NCI-H2196 treated with DMSO at 0.1 percent for 48 hours (cell line): ENCODE measurements around the gene CUTC.
"Not testable (repeated sequence)": the region's sequence is repeated elsewhere in the genome, so short reads cannot be mapped to it uniquely, and the experiment has no call there.

Experiments
- DNase-seq: peaks from one replicate; lab custom pipeline; 2025; ENCODE audit not compliant: unreplicated experiment; lab: John Stamatoyannopoulos, UW

The CUTC gene, protein sequence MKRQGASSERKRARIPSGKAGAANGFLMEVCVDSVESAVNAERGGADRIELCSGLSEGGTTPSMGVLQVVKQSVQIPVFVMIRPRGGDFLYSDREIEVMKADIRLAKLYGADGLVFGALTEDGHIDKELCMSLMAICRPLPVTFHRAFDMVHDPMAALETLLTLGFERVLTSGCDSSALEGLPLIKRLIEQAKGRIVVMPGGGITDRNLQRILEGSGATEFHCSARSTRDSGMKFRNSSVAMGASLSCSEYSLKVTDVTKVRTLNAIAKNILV

DNA sequence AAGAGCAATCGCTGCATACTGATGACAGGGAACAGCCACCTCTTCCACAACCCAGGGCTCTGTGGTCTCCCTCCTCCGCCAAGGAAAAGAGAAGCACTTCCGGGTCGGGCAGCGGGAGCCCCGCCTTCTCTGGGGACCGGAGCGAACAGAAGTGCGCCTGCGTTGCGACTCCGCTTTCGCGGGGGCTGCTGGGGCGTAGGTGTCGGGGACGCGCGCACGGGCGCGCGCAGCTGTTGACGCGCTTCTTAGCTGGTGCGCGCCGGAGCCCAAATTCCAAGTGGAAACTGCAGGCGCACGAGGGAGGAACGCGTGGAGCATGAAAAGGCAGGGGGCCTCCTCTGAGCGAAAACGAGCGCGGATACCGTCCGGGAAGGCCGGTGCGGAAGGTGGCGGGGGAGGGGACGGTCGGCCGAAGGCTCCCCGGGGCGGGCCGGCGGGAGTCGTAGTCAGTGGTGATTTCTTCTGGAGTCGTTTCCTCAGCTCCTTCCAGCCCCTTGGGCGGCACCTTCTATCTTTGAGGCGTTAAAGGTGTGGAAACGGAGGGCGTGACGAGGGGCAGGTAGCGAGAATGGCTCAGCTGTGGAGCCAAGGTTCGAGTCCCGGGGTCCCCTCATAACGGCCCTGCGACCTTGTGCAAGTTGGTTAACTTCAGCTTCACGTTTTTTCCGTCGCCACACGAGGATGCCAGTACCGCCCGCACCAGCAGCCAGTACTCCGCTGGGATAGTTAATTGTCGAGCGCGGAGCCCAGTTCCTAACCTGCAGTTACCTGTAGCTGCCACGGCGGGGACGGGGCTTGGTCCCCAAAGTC, at the start of gene CUTC, which contains the start of gene COX15:
Gene CUTC (plus strand): TSS at position 202 of the 810 bp plus-strand sequence. CDS start 115 bp downstream, at position 317.
Gene COX15 (minus strand): TSS at position 95 of the 810 bp plus-strand sequence. CDS start 78 bp downstream, at position 17.
- DNase-seq: peak; percentile 77

DNA sequence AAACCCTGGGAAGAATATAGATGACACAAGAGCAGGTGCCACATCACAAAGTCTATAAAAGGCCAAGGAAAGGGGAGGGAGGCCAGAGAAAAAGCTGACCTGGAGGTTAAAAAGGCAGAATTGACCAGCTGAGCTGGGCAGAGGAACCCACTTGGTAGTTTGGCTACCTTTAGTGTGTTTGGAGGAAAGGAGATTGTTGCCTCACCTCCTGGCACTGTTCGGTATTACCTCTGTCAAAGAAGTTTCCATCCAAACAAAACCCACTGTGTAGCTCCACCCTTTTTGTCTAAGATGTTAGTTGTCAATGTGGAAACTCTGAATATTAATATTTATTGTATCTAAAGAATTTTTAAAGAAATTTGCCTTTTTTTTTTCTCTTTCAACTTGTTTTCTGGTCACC, 49.3 kb upstream of the CUTC start:
- no peak for DNase-seq

DNA sequence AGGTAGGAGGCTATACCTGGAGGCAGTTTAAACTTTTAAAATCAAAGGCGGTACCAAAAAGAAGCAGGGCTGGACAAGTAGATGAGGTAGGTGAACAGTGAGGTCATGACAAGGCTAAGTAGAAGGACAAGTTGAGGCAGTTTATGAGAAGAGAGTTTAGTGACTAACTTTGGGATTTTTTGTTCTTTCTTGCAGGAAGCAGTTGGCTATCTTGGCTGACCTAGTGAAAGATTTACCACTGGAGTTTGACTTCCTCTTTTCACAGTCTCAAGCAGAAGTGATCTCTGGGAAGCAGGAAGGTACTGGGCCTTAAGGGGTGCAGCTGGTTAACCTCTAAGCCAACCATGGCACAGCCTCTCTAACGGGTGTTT, 46.5 kb upstream of the CUTC start:
- no peak for DNase-seq

DNA sequence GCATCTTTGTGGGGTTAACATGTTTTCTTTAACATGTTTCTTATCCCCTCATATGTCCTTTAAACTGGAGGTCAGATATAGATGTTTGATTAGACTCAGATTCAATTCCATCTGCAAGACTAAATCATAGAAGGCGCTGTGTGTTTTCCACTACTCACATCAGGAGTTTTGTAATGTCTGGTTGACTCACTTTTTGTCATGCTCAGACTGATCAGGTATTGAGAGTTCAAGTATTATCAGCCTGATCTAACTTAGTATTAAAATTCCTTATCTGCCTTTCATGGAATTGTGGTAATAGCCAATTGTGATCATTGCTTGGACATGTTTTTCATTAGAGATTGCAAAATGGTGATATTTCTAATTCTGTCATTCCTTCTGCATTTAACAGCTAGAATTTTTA, 42.6 kb upstream of the CUTC start:
- DNase-seq: no peak

DNA sequence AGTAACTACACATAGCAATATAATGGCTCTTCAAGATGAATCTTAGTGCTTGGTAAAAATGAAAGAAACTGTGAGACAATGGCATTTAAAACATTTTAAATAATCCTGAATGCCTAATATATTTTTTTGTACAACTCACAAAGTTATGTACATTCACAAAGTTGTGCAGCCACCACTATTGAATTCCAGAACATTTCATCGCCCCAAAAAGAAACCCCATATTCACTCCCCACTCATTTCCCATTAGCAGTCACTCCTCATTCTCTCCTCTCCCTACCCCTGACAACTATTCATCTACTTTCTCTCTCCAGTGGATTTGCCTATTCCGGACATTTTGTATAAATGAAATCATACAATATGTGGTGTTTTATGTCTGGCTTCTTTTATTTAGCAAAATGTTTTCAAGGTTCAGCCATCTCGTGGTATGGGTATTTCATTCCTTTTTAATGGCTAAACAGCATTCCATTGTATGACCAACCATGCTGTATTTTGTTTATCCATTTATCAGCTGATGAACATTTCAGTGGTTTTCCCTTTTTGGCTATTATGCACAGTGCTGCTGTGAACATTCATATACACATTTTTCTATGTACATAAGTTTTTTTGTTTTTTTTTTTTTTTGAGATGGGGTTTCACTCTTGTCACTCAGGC, 38.0 kb upstream of the CUTC start:
- no peak for DNase-seq

DNA sequence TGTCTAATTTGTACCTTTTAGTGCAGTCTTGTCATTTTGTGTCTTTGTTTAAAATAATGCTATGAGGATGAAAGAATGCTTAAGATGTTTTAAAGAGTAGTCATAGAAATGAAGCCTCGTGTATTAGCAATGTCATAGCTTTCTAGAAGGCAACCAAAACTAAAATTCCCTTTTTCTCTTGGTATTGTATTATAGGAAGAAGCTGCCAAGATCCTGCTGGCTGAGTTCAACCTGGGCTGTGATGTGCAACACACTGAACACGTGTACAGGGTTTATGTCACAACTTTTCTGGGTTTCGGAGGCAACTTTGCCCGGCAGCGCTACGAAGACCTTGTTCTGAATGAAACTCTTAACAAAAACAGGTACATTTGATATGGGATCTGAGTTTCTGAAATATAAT, 36.3 kb upstream of the CUTC start:
- DNase-seq: no peak

DNA sequence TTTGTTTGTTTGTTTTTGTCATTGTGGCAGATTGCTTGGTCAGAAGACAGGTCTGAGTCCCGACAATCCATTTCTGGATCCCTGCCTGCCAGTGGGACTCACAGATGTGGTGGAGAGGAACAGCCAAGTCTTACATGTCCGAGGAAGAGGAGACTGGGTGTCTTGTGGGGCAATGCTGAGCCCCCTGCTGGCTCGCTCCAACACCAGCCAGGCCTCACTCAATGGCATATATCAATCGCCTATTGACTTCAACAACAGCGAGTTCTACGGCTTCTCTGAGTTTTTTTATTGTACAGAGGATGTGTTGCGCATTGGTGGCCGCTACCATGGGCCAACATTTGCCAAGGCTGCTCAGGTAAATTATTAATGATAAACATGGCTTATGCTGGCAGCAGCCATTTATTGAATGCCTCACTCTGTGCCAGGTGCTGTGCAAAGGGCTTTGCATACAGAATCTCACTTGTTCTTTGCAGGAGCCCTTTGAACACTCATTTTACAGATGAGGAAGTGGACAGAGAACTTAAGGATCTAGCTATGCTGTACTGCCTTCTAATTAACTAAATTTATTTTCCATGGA, 33.4 kb upstream of the CUTC start:
- DNase-seq: no peak

DNA sequence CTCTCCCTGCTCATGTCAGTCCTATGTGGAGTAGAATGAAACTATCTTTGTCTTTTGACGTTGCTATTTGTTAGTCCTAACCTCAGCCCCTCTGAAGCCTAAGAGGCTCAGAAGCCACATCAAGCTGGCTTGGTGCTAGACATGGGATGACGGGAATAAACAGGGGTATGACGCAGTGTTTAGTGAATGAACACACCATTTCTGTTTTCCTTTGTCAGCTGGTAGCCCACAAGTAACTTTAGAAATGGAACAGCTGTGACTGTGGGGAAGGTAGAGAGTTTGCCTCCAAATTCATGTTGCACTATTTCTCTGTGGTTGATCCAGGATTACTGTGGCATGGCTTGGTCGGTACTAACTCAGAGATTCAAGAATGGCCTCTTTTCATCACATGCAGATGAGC, 31.4 kb upstream of the CUTC start:
- no peak for DNase-seq

DNA sequence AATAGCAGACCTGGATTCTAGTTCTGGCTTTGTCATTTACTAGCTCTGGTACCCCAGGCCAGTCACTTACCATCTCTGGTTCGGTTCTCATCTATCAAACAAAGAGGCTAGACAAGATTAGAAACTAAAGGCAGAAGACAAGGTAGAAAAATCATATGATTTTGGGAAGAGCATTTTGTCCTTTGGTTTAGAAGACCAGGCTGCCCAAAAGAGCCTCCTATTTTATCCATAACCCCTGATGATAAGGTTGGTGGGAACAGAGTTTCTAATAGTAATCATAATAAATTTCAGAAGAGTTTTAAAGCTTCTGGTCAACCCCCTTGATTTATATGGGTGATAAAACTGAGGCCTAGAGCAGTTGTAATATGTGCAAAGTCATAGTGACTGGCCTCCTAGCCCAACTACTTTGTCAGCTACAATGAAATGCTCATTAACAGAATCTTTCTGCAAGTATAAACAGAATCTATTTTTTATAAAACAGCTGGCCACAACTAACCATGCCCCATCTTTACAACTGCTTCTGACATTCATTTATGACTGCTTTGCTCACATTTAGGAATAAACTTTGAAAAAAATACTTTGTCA, 23.5 kb upstream of the CUTC start:
- DNase-seq: no peak

DNA sequence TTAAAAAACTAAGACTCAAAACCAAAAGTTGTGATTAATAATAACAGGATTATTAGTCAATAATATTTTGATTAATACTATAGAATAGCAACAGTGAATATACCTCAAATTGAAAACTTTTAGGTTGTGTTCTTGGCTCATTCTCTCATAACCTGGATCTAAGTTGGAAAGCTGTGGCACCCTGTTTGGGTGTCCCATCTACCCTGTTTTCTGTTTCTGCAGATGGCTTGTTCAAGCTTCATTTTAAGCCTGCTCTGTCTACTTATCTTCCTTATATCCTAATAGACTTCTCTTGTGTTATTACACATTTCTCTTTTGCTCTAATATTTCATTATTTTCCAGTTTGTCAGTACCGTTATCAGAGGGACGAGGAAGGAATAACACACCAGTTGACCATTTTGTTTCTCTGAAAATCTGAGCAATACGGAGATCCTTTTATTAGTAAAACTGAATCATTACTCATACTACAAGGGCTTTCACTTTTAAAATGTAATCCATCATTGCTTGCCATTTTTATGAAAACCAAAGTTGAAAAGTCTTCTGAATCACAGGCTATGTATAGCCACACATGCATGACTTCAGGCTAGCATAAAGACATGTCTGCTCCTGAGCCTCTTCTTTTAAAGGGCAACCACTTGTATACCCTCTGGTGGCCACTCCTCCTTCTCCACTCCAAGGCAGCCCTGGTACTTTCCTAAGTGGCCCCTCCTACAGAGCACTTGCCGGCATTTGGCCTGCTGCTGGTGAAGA, 22.4 kb upstream of the CUTC start:
- DNase-seq: no peak

DNA sequence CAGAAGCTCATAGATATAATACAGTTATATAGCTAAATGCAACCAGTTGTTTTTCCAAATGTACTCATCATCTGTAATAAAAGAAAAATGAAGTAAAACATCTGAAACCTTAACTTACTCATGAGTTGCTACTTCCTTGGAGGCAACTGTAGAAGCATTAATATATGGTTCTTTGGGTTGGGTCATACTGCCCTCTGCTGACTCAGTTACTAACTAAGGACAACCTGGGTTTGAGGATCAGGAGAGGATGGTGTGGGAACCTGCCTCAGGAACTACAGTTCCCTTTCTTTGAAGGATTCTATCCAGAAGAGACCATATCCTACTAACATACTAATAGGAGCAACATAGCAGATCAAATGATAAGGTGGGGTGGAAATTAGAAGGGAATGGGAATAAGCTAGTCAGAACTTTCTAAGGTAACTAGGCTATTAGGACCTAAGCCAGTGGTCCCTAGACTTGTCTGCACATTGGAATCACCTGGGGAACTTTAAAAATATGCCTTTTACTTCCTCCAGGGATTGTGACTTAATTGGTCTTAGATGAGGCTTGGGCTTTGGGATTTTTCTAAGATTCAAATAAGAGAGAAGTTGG, 20.8 kb upstream of the CUTC start:
- no peak for DNase-seq

DNA sequence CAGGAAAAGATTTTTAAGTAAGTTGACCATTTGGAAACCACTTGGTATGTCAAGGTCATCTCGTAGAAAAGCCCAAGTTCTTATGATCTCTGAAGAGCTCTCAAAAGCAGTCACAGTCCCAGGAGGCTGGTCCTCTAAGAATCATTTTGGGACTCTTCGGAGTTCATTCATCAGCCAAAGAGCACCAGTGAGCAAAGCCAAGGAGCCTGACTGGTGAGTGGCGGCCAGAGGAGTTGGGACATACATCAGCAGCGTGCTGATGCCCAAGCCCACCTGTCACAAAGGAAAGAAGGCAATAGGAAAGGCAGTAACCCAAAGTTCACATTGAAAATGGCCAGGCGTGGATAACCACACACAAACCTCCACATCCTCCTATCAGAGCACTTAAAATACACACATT, 17.6 kb upstream of the CUTC start:
- no peak for DNase-seq

DNA sequence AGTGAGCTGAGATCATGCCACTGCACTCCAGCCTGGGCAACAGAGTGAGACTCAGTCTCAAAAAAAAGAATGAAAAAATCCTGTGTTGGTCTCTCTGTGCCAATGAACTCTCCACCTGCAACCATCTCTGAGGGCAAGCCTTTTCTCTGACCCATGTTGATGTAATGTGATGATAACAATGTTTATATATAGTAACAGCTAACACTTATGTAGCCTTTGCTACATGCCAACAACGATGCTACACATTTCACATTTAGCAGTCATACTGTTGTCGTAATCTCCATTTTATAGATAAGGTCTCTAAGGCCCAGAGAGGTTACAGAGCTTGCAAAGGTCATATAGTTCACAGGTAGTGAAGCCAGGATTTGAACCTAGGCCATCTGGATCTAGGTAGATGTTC, 11.6 kb upstream of the CUTC start:
- DNase-seq: no peak

DNA sequence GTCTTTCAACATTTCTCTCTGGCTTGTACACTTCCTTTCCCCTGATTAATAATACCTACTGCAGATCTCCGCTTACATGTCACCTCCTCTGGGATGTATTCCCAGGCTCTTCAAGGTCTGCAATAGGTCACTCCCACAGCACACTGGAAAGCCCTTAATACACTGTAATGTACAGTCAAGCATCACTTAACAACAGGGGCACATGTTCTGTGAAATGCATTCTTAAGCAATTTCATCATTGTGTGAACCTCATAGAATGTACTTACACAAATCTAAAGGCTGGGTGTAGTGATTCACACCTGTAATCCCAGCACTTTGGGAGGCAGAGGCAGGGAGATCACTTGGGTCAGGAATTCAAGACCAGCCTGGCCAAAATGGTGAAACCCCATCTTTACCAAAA, 2.0 kb upstream of the CUTC start:
- no peak for DNase-seq

DNA sequence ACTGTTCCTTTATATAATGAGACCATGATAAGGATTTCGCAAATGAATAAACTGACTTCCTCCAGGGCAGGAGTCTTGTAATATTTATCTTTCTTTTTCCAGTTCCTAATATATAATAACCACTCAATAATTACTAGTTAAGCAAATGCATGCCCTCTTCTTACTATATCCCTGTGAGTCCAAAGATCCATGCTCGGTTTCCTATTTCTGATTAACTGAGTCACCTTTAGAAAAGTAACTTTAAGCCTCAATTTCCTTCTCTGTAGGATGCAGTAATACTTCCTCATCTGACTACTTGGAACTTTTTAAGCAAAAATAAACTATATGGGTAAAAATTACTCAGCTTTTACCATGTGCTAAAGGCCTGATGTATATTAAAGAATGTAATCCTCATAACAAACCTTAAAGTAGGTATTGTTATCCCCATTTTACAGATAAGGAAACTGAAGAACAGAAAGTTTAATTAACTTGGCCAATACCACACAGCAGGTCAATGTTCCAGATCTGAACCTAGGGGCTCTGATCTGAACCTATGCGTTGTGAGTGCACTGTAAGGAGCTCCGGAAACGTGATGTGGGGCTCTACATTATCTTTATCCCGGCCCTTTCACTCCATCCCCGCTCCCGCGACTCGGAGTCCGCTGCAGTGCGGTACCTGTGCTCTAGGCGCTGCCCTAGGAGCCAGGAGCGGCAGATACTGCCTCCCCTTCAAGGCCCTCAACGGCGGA, 565 bp upstream of the CUTC start:
- no peak for DNase-seq

DNA sequence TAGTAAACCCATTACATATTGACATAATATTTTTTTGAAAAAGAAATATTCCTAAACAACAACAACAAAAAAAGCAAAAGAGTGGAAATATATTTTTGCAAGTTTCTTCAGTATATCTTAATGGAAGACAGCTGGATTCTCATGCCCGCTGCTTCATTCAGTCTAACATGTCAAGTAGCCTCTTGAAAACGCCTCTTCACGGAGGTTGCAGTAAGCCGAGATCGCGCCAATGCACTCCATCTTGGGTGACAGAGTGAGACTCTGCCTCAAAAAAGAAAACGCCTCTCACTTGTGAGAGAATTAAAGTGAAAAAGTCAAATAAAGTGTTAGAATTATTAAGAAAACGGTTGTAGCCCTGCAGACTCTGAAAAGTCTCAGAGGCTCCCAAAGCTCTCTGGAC, 1.3 kb downstream of the CUTC start:
- DNase-seq: no peak

DNA sequence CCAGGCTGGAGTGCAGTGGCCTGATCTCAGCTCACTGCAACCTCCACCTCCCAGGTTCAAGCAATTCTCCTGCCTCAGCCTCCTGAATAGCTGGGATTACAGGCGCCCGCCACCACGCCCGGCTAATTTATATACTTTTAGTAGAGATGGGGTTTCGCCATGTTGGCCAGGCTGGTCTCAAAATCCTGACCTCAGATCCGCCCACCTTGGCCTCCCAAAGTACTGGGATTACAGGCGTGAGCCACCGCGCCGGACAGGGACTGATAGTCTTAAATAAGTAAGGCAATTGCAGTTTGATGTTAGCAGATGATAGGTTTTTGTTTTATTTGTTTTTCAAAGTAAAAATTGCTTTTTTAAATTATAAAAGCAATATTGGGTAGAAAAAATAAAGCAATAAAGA, 2.1 kb downstream of the CUTC start:
- DNase-seq: not testable (repeated sequence)

DNA sequence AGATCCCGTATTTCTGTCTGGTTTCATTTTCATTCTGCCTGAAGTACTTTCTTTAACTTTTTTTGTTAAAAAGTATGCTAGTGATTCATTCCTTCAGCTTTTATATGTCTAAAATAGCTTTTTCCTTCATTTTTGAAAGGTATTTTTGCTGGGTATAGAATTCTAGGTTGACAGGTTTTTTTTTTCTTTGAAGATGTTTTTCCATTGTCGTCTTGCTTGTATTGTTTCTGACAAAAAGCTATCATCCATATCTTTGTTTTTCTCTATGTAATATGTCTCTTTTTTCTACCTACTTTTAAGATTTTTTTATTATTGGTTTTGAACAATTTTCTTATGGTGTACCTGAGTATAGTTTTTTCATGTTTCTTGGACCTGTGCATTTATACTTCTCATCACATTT, 8.2 kb downstream of the CUTC start:
- DNase-seq: no peak

DNA sequence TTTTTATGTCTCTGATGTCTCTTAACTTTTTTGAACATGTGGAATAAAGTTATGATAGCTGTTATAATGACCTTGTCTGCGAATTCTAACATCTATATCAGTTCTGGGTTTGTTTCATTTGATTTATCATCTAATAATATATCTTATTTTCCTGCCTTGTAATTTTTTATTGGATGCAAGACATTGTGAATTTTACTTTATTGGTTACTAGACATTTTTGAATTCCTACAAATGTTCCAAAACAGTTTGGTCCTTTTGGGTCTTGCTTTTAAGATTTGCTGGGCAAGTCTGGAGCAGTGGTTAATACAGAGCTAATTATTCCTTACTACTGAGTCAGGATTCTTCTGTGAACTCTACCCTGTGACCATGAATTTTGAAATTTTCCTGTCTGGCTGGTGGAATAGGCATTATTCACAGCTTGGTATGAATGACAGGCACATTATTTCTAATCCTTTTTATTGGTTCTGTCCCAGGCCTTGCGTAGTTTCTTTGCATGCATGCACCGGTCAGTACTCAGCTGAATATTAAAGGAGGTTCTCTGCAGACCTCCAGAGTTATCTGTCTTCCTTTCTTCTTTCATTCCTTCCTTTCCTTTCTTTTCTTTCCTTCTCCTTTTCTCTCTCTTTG, 9.0 kb downstream of the CUTC start:
- DNase-seq: no peak
